HG02763 (cell line): Measurements from ENCODE around the gene GPA33.

ENCODE experiments used
- ATAC-seq: cut with Tn5 transposase; IDR thresholded peaks from one replicate; pipeline ENCODE4 v1.9.1; 2021; ENCODE audit warnings: mild to moderate bottlenecking, moderate library complexity; ENCODE audit not compliant: unreplicated experiment

GPA33 gene

GRCh38 chr1:167088746-167089417 lies 1.3 kb downstream of the GPA33 start:
- no peak for ATAC-seq

- no peak for ATAC-seq
Observed at GRCh38 chr1:167086768-167087167, 3.4 kb downstream of the GPA33 start.

DNA sequence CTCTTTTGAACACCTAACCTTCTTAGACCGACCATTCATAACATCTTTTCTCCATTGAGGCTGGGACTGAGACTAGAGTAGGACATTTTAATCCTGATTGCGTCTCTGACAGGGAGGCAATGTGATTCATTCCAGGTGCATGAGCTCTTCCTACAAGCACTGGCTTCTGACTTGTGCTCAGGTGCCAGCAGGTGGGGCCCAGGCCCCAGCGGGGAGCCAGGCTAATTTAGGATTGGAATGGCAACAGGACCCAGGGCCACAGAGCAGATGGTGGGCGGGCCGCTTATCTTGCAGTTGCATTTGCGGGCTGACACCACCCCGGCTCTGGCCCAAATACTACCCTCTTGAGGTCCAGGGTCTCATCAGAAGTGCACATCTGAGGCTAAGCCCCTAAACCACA lies 4.1 kb downstream of the GPA33 start:
- no peak for ATAC-seq

- no peak for ATAC-seq
Observed at GRCh38 chr1:167084757-167085156, 5.4 kb downstream of the GPA33 start.

- ATAC-seq, result no peak
Observed at GRCh38 chr1:167083871-167084270, 6.3 kb downstream of the GPA33 start.

DNA sequence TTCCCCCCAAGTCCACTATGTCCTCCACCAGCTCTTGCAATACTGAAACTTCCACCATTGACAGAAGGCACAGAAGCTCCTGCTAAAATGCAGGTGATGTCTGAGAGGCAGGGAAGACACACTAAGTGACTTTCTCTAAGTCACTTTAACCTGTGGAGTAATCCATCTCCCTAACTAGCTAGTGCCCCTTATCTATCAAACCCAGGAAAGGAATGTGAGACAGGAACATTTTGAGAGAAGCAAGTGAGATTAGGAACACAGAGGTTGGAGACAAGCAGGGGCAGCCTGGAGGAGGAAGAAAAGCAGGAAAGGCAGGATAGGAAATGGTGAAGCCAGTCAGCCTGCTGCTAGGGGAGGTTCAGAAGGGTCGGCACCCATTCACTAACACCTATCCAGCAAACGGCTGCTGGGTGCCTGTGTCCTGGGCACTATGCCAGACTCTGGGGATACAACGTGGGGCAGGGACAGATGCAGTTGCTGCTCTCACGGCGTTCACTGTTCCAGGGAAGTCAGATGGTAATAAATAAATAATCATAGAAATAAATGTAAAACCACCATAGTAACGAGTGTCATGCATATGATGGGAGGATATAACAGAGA lies 7.0 kb downstream of the GPA33 start:
- ATAC-seq, result no peak

DNA sequence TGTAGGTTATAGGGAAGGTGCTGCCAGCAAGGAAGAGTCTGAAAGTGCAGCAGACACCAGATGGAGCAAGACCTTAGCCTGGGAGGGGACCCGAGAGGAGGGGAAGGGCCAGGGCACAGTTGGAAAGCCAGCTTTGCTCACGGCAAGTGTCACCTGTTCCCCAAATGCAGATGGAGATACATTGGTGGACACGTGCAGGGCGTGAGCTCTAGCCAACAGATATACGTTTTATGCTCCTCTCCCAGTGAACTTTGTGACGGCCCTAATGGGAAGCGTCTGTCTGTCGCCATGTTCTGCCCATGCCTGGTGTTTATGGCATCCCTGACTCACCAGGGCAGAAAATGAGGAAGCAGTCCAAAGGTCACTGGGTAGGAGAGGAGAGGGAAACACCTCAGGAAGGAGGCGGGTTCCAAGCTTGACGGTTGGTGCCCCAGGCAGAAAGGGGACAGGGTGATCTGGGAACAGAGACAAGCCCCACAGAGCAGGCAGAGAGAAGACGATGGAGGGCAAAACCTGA lies 7.6 kb downstream of the GPA33 start:
- ATAC-seq, result no peak

DNA sequence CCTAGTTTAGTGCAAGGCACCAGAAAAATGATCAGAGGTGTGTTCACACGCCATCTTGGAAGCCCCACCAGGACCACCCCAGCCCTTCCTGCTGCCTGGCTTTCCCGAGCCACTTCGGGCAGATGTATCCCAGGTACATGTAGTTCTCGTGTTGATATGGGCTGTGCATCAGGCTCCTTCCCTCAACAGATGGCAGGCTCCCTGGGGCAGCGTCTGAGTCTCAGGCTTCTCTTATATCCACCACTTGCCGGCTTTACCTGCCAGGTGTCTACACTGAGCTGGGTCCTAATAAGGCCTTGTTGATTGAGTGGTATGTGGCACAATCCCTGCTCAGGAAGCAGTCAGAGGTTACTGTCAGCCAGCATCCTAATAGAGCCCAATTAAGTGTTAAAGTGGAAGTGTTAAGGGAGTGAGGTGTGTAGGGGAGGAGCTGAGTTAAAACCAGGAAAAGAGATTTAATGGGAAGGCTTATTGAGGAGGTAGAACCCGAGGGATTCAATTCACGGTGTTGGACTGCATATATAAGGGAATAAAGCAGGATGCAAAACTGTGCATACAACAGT lies 8.5 kb downstream of the GPA33 start:
- no peak for ATAC-seq

DNA sequence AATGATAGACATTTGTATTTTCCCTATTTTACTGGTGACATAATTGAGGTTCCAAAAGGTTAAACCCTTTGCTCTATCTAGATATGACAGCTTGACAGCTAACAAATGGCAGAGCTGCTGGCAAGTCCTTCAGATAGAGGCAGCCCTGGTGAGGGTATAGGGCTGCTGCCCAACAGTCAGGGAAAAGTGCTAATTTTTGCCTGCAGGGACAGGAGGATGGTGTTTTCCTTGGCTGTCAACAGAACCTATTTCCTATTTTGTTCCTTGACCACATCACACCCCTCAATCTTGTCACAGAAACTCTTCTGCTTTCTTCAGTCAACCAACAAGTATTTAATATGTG lies 12.3 kb downstream of the GPA33 start:
- ATAC-seq, result no peak

DNA sequence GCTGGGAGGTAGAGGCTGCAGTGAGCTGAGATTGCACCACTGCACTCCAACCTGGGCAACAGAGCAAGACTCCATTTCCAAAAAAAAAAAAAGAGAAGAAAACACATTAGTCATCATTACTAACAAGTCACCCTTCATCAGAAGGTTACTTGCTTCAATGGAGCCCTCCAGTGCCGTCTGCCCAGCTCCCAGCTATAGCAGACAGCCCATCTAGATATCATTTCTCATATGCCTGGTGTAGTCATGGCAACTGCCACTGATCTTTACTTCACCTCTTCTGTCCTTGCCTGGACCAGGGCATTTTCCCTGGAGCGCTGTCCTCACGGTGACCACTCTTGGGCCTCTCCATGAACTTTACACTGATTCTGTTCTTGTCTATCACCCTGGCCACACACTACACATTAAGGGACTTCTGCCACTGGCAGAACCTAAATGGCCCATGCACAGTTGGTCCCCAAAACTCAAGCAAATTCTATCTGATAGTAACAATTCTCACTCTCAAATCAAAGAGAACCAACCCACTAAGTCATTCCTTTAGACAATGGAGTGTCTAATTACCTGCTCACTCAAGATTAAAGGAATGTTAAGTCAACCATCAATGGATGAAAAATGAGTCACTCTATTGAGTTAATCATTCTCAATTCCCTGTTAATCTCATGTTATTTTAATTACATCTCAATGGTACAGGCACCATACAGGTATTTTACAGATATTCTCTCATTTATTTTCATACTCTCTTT lies 12.9 kb downstream of the GPA33 start:
- ATAC-seq, result no peak

- ATAC-seq, result no peak
Observed at GRCh38 chr1:167076136-167076710, 14.0 kb downstream of the GPA33 start.

DNA sequence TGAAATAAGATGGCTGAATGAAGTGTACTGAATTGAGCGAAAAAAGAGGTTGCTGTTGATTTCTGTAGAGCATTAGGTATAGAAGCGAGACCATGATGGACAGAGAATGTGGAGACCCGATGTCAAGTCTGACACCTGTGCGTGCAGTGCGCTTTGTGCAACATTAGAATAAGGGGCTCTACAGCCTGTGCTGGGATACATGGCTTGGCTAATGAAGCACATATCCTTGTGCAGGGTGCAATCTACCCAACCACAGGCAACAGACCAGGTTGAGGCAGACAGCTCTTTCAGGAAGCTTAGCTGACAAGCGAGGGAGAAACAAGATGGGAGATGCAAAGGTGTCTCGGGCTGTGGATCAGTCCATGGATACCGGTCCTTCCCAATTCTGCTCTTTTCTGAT lies 18.9 kb downstream of the GPA33 start:
- ATAC-seq, result no peak

DNA sequence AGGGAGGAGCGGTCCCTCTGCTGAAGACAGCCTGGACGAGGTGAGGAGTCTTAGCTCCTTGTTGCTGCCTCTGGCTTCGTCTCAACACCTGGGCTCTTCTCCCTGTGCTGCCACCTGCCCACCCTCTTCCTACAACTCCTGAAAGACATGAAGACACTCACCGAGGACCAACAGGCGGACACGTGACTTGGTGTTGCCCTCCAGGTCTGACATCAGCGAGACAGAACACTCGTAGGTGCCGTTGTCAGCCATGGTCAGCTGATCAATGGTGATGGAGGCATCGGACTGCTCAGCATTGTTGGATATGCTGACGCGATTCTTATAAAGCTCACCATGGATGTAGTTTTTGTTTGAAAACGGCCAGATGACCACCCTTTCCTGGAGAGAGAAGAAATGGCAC lies 21.4 kb downstream of the GPA33 start:
- ATAC-seq, result no peak

- ATAC-seq, result no peak
Observed at GRCh38 chr1:167067904-167068303, 22.3 kb downstream of the GPA33 start.

DNA sequence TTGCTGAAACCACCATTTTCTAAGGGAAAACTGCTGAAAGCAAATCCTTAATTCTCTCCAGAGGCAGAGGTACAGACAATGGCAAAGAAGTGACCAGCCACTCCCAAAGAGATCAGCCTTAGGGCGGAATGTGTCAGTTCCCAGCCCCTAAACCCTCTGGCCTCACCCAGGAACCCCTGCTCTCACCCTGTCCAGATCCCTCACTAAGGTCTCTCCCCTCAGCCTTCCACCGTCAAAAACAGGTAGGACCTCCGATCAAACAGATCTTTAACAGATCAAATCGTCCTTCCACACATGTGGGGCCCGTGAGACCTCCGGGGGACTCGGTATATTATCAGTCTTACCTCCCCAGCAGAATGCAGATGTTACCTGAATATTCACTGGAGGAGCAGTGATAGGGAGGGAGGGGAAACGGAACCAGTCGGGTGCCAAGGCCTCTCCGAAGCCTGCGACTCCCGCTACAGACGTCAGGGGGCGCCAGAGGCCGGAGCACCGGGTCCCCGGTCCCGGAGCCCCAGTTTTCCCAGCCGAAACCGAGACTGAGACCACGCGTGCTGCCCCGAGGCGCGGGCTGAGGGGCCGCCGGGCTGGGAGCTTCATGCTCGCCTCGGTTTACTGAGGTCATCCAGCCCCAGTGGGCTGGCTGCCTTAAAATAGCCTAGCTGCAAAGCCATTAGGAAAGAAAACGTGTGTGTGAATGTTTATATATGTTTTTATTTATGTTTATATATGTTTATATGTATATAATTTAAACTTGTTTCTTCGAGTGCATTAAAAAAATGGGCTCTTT lies 23.6 kb downstream of the GPA33 start:
- ATAC-seq, result peak; percentile 58

DNA sequence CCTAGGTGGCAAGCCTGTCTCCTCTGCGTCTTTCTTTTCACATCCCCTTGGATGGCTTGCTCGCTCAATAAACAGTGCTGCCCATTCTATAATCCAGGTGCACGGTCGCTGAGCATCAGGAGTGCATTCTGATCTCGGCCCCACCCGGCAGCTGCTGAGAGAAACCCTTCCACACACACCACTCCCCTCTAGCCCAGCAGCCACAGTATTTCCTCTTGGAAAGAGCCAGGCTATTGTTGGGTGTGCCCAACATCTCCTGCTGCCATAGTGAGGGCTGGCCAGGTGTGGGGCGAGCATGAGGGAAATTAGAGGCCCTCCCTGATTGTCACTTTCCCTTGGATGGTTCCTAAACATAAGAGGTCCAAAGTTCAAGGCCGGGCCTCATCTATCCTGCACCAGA lies 24.7 kb downstream of the GPA33 start:
- no peak for ATAC-seq

GRCh38 chr1:167064621-167065020 lies 25.6 kb downstream of the GPA33 start:
- no peak for ATAC-seq

DNA sequence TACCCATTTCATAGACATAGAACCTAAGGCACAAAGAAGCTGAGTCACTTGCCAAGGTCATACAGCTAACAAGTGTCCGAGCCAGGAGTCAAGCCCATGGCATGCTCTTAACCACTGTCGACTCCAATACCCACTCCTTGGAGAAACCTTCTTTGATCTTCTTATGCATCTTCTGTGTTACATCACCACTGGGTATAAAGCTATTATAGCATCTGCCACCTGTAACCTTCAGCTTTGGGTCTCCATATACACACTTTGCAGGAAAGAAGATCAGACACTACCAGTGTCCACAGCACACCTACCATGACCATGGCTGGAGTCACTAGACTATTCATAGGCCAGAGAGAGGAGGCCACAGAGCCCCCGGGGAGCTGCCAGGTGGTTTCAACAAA lies 29.1 kb downstream of the GPA33 start:
- ATAC-seq, result no peak

- ATAC-seq, result no peak
Observed at GRCh38 chr1:167060141-167061072, 29.8 kb downstream of the GPA33 start.

DNA sequence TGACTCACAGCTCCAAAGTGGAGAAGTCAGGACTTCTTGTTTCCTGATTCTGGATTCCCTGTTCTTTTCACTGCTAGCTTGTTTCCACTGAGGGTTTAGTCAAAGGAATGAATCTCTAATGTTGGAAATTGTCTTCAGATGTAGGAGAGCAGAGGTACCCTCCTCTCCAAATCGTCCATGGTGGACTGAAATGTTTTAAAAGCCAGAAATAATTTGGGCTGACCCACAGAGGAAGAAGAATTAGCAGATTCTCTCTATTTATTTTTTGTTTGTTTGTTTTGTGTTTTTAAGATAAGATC lies 30.4 kb downstream of the GPA33 start:
- ATAC-seq, result no peak
